Tibial artery (tissue), 4 donors: ENCODE data around the gene TRA2B.

ENCODE experiments used
- DNase-seq, 2 donors: peaks; one replicate each; pipeline ENCODE4 v3.0.0-alpha.2; 2019
- H3K27ac ChIP-seq, 2 donors: fragments of 200-600 bp; sonication (generic) in 1 of 2; 1 replicate in 1 of 2; 2 replicates in 1 of 2; pipeline ENCODE4 v1.5.1; 2018 to 2019; ENCODE audit warnings: mild to moderate bottlenecking in 1 of 2
- H3K27me3 ChIP-seq, 2 donors: fragments of 200-600 bp; sonication (generic) in 1 of 2; one replicate each; pipeline versions ENCODE4 v1.5.1 to v1.6.0; 2016 to 2019
- H3K36me3 ChIP-seq, 3 donors: fragments of 200-600 bp; sonication (generic) in 2 of 3; one replicate each; pipeline ENCODE4 v1.5.1; 2016 to 2019; ENCODE audit warnings: mild to moderate bottlenecking in 2 of 3
- H3K4me1 ChIP-seq, 4 donors: fragments of 200-600 bp; sonication (generic) in 2 of 4; 1 replicate in 3 of 4; 2 replicates in 1 of 4; pipeline ENCODE4 v1.5.1; 2016 to 2019
- H3K4me3 ChIP-seq, 2 donors: fragments of 200-600 bp; sonication (generic) in 1 of 2; 1 replicate in 1 of 2; 2 replicates in 1 of 2; pipeline ENCODE4 v1.5.1; 2018 to 2019; ENCODE audit warnings: mild to moderate bottlenecking in 2 of 2
- H3K9me3 ChIP-seq, 3 donors: fragments of 200-600 bp; sonication (generic) in 1 of 3; one replicate each; pipeline ENCODE4 v1.5.1; 2016 to 2019
- intact Hi-C: fragments of 100-400 bp; cut with DNase I; formaldehyde crosslinking; loops from one replicate; pipeline ENCODE4 v1.15.0; 2023; ENCODE audit warnings: low total_unique reads
- TF ChIP-seq, protein P1 (sequence below), 2 experiments: fragments of 200-600 bp in 1 of 2; fragments of 450-650 bp in 1 of 2; IDR thresholded peaks; one replicate each; pipeline ENCODE4 v1.5.1; 2017 to 2019; ENCODE audit warnings: antibody characterized with exemption in 2 of 2, mild to moderate bottlenecking in 1 of 2, moderate library complexity in 1 of 2

TRA2B gene

DNA sequence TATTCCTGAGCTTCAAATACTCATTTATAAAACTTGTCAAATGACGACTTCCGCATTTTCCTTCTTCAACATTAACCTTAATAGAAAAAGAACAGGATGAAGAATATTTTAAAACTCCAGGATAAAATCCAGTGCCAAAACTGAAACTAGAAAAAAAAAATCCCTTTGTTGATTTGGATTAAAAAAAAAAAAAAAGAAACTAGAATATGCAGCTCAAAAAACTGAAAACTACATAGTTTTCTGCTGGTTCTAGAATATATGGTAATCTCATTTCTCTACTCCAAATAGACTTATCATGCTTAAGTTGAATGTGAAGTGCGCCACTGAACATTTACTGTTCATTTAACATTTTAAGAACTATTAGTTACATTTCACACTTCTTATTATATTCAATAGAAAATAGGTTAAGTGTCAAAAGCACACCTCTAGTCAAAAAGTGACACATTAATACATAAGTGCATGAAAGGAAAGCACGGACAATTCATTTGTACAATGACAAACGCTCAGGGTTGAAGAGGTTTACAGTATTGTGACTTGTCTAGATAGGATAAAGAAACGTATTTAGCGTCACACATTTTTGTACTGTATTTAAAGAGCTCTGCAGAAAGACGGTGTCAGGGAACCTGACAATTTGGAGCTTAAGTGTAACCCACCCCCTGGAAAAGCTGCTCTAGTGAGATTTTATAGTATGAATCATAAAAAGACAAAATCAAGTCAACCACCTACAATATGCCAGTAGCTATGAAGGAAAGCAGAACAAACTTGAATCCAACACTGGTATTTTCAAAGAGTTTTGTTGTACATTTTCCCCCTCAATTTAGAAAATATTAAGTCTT is 5.8 kb downstream of the TRA2B start:
- intact Hi-C loops = no loop called here

DNA sequence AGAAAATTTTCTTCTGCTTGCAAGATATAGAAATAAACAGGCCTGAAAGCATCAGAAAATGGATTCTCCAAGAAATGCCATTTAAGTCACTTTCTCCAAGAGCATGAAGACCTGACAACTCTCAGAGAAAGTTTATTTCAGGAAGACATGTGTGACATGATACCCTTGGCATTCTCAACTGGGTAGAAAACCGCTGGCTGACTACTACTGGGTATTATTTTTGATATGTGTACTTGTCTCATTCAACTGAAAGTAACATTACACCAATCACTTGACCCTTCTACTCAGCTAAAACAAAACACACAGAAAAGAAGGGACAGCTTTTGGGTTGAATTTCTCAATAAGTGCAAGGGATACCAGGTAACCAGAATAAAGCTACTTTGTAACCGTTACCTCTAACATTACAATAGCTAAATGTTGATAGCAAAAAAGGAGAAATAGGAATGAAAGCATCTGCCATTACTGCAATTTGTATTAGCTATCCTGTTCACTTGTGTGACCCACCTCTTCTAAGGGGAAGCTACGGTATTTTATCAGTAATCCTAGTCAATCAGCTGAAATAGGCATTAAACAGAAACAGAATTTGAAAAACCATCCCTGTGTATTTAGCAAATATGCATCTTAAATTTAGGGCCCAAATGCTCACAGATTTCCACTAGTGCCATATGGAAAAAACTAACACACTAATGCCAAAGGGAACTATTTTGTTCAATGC is 7.3 kb downstream of the TRA2B start:
- Histone ChIP-seq H3K4me3 (no peak overlapping the region), H3K36me3 (peaks cover 0 to 11% (median 7%) of the 10 kb centered on the region in 3 donors), H3K9me3 (no peaks in the 10 kb centered on the region), H3K27me3 (no peaks in the 10 kb centered on the region), H3K27ac (no peak overlapping the region), H3K4me1 (peaks cover 5 to 99% (median 82%) of the 10 kb centered on the region in 4 donors)
- DNase-seq = no peak
- TF ChIP-seq, protein P1, sequence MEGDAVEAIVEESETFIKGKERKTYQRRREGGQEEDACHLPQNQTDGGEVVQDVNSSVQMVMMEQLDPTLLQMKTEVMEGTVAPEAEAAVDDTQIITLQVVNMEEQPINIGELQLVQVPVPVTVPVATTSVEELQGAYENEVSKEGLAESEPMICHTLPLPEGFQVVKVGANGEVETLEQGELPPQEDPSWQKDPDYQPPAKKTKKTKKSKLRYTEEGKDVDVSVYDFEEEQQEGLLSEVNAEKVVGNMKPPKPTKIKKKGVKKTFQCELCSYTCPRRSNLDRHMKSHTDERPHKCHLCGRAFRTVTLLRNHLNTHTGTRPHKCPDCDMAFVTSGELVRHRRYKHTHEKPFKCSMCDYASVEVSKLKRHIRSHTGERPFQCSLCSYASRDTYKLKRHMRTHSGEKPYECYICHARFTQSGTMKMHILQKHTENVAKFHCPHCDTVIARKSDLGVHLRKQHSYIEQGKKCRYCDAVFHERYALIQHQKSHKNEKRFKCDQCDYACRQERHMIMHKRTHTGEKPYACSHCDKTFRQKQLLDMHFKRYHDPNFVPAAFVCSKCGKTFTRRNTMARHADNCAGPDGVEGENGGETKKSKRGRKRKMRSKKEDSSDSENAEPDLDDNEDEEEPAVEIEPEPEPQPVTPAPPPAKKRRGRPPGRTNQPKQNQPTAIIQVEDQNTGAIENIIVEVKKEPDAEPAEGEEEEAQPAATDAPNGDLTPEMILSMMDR (IDR thresholded peaks at IDR 0.05) = no peak
- intact Hi-C loops = no loop called here

More for the DNA sequence above, 5.8 kb downstream of the TRA2B start:
- H3K4me1 ChIP-seq = peaks cover 5 to 85% (median 70%) of the 10 kb centered on the region in 4 donors
- H3K9me3 ChIP-seq = no peaks in the 10 kb centered on the region
- H3K27me3 ChIP-seq = no peaks in the 10 kb centered on the region
- H3K27ac ChIP-seq = peak overlapping the region in 1 of 2 donors; percentile 4
- DNase-seq = no peak
- peak overlapping the region in 1 of 2 donors; percentile 21 for H3K4me3 ChIP-seq
- TF ChIP-seq, protein P1 (IDR thresholded peaks at IDR 0.05) = no peak
- peaks cover 0 to 7% (median 0%) of the 10 kb centered on the region in 3 donors for H3K36me3 ChIP-seq

- Histone ChIP-seq H3K9me3 (no peaks in the 10 kb centered on the region), H3K36me3 (peaks cover 9 to 22% (median 17%) of the 10 kb centered on the region in 3 donors), H3K4me3 (peak overlapping the region in 1 of 2 donors; percentile 12), H3K27ac (no peak overlapping the region), H3K4me1 (peaks cover 5 to 98% (median 83%) of the 10 kb centered on the region in 4 donors), H3K27me3 (no peaks in the 10 kb centered on the region)
- DNase-seq = no peak
- TF ChIP-seq, protein P1 (IDR thresholded peaks at IDR 0.05) = no peak
- intact Hi-C loops = no loop called here
These were observed 8.3 kb downstream of the TRA2B start for GRCh38 chr3:185929192-185930151.

GRCh38 chr3:185928496-185928895 is 9.3 kb downstream of the TRA2B start:
- H3K9me3 ChIP-seq = no peaks in the 10 kb centered on the region
- intact Hi-C loops = no loop called here
- no peaks in the 10 kb centered on the region for H3K27me3 ChIP-seq
- TF ChIP-seq, protein P1 (IDR thresholded peaks at IDR 0.05) = no peak
- peaks cover 19 to 32% (median 27%) of the 10 kb centered on the region in 3 donors for H3K36me3 ChIP-seq
- DNase-seq = no peak
- H3K27ac ChIP-seq = no peak overlapping the region
- H3K4me3 ChIP-seq = peak overlapping the region in 1 of 2 donors; percentile 12
- peaks cover 5 to 97% (median 83%) of the 10 kb centered on the region in 4 donors for H3K4me1 ChIP-seq
